A673 (cell line): Measurements from ENCODE around the gene CAPN9.

ENCODE experiments used
- CTCF ChIP-seq: fragments of 300-800, 200-600 bp; sonication (generic); conservative IDR thresholded peaks from 2 replicates; pipeline ENCODE4 v1.5.1; 2017; ENCODE audit warnings: low read depth, mild to moderate bottlenecking, antibody characterized with exemption, low read length, moderate library complexity, mixed read lengths
- EZH2 ChIP-seq: fragments of 200-600 bp; sonication (generic); IDR thresholded peaks from 2 replicates; pipeline ENCODE4 v1.6.1; 2017; ENCODE audit warnings: borderline replicate concordance, low read depth, mild to moderate bottlenecking, mixed read lengths, antibody characterized with exemption, low read length; ENCODE audit not compliant: poor library complexity, severe bottlenecking

- TF ChIP-seq CTCF (no peak), EZH2 (no peak)
These were observed 16.2 kb upstream of the CAPN9 start for GRCh38 chr1:230730977-230731376.
